NCI-H1436 (cell line): ENCODE data around the gene ARFGAP2.
"Not testable (repeated sequence)": the region's sequence is repeated elsewhere in the genome, so short reads cannot be mapped to it uniquely, and the experiment has no call there.

Experiments
- DNase-seq: peaks from one replicate; lab custom pipeline; 2025; lab: John Stamatoyannopoulos, UW

Gene ARFGAP2

GRCh38 chr11:47176328-47177228 lies at the start of gene ARFGAP2:
Gene ARFGAP2 (minus strand): TSS chr11:47176879. CDS start chr11:47176853, 26 bp downstream.
- peak; percentile 95 for DNase-seq

GRCh38 chr11:47225552-47226400 lies 49.1 kb upstream of the ARFGAP2 start:
- DNase-seq: no peak

DNA sequence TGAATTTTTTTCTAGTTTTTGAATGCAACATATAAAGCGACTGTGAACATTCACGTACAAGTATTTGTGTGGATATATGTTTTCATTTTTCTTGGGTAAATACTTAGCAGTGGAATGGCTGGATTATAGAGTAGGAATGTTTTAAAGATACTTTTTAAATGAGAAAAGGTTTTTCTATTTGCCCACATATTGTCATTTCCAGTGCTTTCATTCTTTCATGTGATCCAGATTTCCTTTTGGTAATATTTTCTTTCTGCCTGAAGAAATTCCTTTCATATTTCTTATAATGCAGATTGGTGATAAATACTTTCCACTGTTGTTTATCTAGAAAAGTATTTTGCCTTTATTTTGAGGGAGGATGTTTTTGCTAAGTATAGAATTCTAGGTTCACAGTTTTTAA lies 46.0 kb upstream of the ARFGAP2 start:
- DNase-seq: no peak

DNA sequence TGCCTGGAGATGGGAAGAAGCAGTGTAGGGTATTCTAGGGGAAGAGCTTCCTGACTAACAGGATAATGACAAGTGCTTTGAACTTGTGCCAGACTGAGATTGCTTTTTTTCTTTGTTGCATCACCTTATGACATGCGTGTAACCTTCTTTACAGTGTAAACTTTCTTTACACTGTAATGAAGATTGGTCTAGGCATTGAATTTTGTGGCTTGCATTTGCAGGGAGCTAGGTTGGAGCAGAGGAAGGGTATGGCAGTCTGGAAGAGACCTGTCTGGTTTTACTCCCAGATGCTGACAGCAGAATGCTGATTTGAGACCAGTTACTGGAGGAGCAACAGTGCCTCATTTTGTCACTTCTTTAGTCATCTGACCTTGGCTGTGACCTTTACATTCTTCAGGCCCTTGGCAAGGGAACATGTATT lies 43.7 kb upstream of the ARFGAP2 start:
- DNase-seq: no peak

DNA sequence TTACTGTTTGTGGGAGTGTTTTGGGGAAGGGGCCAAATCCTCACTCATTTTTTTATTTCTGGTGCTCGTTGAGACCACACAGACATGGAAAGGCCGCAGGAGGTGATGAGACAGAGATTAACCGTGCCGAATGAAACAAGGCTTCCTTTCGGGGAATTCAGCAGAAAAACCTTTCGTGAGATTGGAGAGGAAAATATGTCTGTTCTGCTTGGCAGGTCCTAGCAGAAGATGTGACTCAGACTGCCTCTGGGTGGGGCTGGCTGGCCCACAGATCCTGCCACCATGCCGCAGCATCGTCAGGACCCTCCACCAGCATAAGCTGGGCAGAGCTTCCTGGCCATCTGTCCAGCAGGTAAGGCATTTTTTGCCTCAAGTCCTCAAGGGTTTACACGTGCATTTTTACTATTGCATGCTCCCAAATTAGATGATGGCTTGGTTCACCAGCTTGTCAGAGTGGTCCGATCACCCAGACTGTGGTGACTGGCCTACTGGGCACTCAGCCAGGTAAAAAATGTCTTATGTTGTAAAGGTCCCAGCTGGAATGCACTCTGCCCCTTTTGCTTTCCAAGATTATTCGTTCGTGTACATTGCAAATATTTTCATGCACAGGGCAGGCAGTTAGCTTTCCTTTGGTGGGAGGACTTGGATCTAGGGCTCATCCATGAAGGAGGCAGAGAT lies 39.6 kb upstream of the ARFGAP2 start:
- DNase-seq: no peak

DNA sequence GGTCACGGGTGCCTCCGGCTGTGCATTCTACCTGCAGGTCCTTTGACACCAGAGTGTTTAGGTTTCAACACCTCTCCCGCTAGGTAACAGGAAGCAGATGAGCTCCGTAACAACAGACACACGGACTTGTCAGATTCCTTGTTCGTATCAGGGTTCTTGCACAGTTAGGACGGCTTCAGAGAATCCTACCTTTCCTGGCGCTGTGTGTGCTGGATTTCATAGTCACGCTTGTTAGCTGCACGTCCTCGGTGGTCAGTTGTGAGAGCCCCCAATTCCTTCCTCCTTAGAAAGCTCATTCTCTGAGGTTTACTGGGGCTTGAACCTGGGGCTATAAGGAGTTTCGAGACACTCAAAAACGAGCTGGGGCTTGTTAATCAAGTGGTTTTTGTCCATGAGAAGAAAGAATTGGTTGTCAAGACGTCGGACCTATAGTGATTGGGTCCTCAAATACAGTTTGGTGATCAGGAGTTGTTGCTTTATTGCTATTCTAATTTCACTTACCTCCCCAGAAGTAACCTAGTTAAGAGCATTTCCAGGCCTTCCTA lies 38.8 kb upstream of the ARFGAP2 start:
- no peak for DNase-seq

DNA sequence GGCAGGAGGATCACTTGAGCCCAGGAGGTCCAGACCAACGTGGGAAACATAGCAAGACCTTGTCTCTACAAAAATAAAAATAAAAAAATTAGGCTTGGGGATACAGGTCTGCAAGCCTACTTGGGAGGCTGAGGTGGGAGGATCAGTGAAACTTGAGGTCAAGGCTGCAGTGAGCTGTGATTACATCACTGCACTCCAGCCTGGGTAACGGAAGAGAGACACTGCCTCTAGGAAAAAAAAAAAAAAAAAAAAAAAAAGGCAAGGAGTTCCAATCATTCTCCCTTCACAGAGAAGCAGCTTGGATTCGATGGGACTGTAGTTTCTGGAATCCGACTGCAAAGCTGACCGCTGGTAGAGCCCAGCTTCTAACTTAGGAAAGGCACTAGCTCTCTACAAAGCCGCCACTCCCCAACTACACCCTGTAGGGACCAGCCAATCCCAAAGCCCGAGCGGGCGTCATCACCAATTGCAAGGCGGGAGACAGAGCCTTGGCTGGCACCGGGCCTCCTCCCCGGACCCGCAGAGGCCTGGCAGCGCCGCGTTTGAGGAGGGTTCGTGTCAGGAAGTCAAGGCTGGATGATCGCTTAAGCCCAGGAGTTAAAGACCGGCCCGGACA lies 37.4 kb upstream of the ARFGAP2 start:
- peak; percentile 87 for DNase-seq

- DNase-seq: no peak
Measured at GRCh38 chr11:47212938-47213337, 36.3 kb upstream of the ARFGAP2 start.

DNA sequence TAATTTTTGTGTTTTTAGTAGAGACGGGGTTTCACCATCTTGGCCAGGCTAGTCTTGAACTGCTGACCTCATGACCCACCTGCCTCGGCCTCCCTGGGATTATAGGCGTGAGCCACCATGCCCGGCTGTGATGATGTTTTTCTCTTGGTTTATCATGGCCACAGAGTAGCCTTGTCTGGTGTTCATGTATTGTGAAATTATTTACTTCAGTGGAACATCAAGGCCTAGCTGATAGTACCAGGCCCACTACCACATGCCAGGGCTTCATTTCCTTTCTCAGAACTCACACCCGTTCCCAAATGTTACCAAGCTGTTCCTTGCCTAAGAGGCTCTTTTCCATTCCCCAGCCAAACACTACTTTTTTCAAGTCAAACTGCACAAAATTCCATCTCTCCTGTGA lies 31.9 kb upstream of the ARFGAP2 start:
- DNase-seq: no peak

DNA sequence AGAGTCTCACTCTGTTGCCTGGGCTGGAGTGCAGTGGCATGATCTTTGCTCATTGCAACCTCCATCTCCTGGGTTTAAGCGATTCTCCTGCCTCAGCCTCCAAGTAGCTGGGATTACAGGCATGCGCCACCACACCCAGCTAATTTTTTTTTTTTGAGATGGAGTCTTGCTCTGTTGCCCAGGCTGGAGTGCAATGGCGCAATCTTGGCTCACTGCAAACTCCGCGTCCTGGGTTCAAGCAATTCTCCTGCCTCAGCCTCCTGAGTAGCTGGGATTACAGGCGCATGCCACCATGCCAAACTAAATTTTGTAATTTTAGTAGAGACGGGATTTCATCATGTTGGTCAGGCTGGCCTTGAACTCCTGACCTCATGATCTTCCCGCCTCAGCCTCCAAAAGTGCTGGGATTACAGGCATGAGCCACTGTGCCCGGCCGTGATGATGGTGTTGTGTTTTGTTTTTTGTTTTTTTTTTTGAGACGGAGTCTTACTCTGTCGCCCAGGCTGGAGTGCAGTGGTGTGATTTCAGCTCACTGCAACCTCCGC lies 31.4 kb upstream of the ARFGAP2 start:
- not testable (repeated sequence) for DNase-seq

- DNase-seq: no peak
Measured at GRCh38 chr11:47207459-47207858, 30.8 kb upstream of the ARFGAP2 start.

- not testable (repeated sequence) for DNase-seq
Measured at GRCh38 chr11:47206577-47206976, 29.9 kb upstream of the ARFGAP2 start.

DNA sequence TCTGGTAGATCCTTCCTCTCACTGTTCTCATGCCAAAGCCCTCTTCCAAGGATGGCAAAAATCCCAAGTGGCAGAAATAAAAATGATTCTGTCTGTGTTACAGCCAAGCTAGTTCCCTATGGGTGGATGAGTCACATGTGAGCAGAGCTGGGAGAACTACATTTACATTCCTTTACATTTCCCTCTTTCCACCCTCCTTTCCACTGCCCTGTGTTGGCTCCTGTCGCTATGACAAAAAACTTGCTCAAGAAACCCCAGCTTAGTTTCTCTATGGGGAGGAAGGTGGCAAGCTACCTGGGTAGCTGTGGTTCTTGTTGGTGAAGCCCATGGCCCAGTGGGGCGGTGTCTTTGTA lies 27.9 kb upstream of the ARFGAP2 start:
- no peak for DNase-seq

DNA sequence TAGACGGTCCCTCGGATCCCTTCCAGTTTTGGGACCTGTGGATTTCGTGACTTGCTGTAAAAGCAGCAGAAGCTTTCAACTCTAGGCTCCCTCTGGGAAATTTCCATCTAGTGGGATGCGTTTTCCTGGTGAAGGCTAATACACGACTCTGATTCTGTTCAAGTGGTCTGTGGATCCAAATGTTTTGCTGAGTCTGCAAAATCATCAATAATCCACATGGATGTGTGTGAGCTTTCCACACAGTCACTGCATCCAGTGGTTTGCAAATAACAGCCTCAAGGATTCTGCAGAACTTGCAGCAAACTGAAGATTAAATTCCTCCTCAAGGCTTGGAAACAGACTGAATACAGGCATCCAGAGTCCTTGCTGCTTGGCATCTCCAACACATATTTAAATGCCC lies 25.9 kb upstream of the ARFGAP2 start:
- no peak for DNase-seq

DNA sequence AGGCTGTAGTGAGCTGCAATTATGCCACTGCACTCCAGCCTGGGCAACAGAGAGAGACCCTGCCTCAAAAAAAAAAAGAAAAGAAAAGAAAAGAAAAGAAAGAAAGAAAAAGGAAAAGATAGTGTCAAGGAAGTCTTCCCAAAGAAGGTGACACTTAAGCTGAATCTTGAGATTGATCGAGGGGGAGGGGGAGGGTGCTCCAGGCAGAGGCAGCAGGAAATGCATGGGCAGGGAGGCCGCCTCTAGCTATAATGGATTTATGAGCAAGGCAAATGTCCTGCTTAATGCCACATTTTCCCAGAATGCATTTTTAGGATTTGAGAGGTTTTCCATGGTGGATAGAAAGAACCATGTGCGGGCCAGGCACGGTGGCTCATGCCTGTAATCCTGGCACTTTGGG lies 24.3 kb upstream of the ARFGAP2 start:
- DNase-seq: no peak

DNA sequence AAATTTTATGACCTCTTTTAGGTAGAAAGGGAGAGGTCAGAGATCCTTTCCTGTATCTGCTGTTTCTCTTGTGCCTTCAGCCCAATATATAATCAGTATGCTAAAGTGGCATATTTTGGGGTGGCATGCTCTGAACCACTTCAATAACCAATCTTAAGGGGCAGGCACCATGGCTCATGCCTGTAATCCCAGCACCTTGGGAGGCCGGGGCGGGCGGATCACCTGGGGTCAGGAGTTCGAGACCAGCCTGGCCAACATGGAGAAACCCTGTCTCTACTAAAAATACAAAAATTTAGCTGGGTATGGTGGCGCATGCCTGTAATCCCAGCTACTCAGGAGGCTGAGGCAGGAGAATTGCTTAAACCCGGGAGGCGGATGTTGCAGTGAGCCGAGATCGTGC lies 21.5 kb upstream of the ARFGAP2 start:
- not testable (repeated sequence) for DNase-seq

- DNase-seq: no peak
Measured at GRCh38 chr11:47192111-47192510, 15.4 kb upstream of the ARFGAP2 start.

DNA sequence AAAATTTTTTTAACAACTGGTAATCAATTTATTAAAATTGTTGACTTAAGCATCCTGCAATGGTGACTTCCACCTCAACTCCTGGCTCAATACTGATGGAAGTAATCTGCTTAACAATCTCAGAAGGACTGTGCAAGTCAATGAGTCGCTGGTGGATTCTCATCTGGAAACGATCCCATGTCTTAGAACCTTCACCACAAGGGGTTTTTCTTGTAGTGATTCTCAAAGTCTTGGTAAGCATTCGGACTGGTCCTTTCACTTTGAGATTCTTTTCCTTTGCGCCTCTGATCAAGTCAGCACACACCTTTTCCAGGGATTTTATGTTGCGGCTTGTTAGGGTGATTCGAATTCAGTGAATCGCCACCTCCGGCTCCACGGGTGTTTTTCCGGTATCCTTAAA lies 14.5 kb upstream of the ARFGAP2 start:
- DNase-seq: not testable (repeated sequence)

DNA sequence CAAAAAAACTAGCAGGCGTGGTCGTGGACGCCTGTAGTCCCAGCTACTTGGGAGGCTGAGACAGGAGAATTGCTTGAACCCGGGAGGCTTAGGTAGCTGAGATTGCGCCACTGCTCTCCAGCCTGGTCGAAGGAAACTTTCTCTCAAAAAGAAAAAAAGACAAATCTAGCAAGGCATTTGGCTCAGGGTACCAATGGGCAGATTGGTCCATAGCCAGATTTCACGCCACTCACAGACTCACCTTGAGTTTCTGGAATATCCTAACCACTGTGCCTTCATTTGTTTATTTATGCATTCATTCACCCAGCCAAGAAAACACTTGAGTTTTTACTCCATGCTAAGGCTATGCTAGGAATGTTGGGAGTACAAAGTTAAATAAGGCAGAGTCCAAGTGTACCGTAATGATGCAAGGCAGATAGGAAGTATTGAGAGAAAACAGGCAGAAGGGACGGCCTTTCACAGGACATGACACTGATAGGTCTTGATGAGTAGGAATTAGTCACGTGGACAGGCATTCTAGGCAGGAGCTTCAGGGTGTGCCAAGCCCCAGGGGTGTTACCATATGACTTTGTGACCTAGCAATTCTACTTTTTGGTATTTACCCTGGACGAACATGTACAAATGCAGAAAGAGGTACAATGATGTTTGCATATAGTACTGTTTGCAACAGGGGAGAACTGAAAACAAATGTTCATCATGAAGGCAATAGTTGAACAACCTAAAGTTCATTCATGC lies 12.6 kb upstream of the ARFGAP2 start:
- DNase-seq: no peak

DNA sequence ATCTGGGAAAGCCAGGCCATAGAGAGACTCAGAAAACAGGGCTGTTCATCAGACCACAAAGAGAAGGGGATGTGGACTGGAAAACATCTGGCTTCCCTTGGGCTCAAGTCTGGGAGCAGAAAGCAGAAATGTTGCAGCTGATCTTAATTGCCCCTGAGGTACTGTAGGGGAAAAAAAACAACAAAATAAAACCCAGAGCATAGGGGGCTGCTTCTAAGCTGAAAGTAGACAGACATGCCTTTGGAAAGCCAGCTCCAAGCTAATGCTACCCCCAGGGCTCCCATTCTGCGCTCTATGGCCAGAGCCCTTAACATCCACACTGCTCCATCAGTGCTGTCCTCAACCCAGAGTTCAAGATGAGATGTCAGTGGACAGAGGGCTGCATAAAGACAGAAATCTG lies 11.6 kb upstream of the ARFGAP2 start:
- no peak for DNase-seq

DNA sequence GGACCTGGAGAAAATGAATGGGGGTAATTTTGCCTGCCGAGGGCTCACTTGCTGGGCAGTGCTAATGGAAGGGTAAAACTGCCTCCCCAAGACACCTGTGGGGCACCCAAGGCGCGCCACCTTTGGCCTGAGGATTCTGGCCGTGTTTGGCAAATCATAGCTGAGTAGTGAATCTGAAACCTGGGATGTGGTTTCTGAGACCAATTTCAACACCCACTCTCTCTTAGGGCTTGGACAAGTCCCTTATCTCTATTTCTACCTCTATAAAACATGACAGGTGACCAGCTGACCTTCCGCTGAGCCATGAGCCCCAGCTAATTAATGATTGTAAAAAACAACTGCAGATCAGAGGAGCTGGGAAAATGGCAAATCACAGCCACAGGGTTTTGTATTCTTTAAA lies 11.0 kb upstream of the ARFGAP2 start:
- no peak for DNase-seq
